ENCODE measurements around the gene NDUFS2.

Gene NDUFS2

GRCh38 chr1:161201836-161202712 lies at the start of gene NDUFS2:
Gene NDUFS2 (plus strand): TSS chr1:161202367. CDS start chr1:161202386, 19 bp downstream.
- DNase-seq, result peak; percentile 97

DNA sequence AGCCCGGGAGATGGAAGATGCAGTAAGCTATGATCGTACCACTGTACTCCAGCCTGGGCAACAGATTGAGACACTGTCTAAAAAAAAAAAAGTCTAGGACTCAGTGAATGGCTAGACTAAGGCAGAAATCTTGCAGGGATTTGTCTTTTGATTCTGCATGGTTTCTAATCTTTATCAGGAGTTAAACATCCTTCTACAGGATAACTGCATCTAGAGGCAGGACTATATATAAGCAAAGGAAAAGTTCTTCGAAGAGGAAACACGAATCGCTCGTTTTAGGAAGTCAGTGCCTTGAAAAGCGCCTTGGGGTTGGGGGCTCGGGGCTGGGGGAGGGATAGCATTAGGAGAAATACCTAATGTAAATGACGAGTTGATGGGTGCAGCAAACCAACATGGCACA lies 49.0 kb upstream of the NDUFS2 start:
- DNase-seq, result no peak

GRCh38 chr1:161153682-161154337 lies 48.4 kb upstream of the NDUFS2 start, which contains the start of gene UFC1:
Gene UFC1 (plus strand): TSS chr1:161153978. CDS start chr1:161153998, 20 bp downstream.
- peak; percentile 88 for DNase-seq

DNA sequence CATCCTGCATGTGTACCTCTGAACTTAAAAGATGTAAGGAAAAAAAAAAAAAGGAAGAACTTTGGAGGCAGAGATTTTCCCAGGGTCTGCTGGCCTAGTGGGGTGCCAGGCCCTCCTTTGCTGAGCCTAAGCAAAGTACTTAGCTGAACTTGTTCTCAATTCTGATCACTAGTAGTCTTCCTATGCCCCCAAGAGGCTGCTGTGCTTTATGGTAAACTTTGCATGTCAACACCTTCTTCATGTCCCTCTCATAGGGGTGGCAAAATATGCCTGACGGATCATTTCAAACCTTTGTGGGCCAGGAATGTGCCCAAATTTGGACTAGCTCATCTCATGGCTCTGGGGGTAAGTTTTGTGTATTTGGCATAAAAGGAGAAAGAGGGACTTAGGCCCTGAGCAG lies 44.3 kb upstream of the NDUFS2 start:
- no peak for DNase-seq

- DNase-seq, result no peak
Measured at GRCh38 chr1:161158316-161159010, 43.7 kb upstream of the NDUFS2 start.

DNA sequence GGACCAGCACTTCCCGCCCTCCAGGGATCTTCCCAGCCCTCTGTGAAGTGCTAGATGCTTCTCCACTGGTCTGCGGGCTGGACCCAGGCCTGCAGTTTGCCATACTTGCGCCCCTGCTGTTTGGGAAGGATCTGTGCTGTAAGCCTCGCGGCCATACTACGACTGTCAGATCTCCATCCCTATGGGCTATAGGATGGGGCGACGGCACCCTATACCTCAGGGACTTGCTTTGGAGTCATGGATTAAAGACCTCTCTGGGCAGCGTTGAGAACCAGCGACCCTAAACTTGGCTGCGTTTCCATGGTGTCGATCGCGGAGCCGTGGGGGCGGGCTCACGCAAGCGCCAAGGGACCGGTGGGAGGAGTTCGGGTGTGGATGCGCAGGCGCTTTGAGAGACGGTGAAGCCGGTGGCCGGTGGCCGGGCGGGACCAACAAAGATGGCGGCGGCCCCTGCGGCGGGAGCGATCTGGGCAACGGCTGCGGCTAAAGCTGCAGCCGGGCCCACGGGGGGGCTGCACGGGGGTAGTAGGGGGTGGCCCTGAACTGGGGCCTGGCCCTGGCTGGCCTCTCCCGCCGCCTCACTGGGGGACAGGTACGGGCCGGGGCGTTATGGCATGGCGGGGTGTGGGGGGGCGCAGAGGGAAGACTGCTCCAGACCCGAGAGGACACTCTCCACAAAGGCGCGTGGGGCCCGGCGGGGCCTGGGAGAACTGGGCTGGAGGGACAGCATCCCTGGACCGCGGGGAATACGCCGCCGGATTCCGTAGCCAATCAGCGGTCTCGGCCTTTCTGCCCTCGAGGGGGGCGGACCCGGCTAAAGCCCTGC lies 42.9 kb upstream of the NDUFS2 start, which contains the start of gene USP21:
TSS of gene USP21 (plus strand) at position 414 of the 826 bp plus-strand sequence. CDS start 1,141 bp downstream, outside the sequence.
- peak; percentile 90 for DNase-seq

GRCh38 chr1:161159913-161160243 lies 42.3 kb upstream of the NDUFS2 start:
- DNase-seq, result no peak

GRCh38 chr1:161160671-161161145 lies 41.5 kb upstream of the NDUFS2 start:
- no peak for DNase-seq

DNA sequence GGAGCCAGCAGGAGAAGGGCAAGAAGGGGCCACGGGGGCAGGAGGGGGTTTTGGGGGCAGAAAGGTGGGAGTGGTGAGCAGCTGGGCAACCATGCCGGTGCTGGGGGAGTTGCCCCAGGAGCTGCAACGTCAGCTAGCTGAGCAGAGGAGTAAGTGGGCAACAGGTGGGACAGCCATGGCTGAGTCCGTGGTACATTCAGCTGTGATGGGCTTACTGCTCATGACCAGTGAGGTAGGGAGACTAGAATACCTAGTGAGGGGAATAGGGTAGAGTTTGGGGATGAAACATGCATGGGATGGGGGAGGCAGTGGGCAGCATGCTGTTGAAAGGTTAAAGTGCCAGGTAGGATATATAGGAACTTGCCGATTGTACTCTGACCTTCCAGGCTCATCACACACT lies 40.5 kb upstream of the NDUFS2 start:
- no peak for DNase-seq

DNA sequence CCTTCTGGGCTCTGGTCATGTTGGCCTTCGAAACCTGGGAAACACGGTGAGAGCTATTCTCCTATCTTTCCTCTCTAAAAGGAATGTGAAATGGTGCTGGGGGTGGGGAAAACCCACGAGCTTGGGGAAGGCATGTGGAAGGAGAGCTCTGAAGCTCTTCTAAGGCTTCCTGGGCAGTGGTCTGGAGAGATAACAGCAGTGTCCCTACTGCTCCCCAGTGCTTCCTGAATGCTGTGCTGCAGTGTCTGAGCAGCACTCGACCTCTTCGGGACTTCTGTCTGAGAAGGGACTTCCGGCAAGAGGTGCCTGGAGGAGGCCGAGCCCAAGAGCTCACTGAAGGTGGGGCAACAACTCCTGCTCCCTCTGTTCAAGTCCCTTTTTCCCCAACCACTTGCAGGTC lies 40.1 kb upstream of the NDUFS2 start:
- DNase-seq, result no peak

DNA sequence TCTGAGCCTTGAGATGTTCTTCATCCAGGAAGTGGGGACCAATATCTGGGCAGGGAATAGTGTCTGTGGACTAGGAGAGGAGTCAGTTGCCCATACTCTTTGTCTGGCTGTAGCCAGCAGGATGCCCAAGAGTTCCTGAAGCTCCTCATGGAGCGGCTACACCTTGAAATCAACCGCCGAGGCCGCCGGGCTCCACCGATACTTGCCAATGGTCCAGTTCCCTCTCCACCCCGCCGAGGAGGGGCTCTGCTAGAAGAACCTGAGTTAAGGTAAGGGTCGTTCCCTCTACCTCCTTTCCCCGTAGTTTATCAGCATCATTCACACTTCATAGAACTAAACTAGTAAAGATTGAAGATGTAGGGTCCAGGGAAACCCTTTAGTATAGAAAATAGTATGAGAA lies 39.4 kb upstream of the NDUFS2 start:
- DNase-seq, result no peak

DNA sequence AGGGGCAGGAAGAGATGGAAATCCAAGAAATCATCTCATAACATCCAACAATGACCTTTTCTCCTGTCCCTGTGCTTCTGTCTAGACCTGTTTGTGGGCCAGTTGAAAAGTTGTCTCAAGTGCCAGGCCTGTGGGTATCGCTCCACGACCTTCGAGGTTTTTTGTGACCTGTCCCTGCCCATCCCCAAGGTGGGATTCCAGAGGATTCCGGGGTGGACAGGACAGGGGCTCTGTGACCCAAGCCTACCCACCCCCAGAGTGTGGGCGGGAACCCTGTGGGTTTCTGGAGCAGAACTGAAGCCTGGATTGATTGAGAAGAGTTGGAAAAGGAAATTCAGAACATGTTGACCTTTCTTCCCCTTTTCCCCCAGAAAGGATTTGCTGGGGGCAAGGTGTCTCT lies 38.4 kb upstream of the NDUFS2 start:
- no peak for DNase-seq

GRCh38 chr1:161164901-161165610 lies 37.1 kb upstream of the NDUFS2 start:
- DNase-seq, result no peak

DNA sequence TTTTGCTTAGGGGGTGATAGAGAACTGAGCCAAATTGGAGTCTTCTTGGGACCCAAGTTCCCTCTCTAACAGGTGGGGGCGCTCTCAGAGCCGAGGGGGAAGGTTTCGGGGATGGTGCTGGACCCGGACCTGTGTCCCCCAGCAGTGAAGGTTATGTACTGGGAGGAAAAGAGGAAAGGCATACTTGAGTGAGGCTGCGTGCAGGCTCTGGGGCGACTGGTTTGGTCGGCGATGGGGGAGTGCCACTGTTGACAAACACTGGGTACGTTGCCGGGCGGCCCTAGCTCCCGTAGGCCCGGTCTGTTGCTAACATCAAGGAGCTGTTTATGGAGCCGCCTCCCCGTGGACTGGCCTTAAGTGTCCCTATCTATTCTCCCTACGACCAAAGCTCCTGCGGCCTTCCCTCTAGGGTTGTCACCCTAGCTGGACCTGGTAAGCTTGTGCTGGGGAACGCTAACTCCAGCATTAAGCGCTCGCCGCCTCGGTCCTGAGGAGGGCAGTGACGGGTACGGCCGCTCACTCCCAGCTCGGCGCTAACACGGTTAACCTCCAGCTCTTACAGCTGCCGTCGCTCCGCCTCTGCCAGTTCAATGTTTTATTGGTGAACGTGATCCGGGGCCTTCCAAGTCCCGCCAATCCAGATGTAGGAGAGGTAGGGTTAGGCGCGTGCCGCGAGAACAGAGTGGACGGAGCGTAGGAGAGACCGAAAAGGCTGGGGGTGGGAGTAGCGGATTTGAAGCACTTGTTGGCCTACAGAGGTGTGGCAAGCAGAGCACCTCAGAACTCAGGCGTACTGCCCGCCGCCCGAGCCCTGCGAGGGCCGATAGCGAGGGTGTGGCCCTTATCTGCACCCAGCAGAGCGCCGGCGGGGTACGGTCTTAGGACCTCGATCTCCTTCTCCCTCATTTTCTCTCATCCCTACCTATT lies 36.2 kb upstream of the NDUFS2 start, which contains the start of gene PPOX:
TSS of gene PPOX (plus strand) at position 685 of the 927 bp plus-strand sequence. CDS start 422 bp downstream, outside the sequence.
- peak; percentile 93 for DNase-seq

DNA sequence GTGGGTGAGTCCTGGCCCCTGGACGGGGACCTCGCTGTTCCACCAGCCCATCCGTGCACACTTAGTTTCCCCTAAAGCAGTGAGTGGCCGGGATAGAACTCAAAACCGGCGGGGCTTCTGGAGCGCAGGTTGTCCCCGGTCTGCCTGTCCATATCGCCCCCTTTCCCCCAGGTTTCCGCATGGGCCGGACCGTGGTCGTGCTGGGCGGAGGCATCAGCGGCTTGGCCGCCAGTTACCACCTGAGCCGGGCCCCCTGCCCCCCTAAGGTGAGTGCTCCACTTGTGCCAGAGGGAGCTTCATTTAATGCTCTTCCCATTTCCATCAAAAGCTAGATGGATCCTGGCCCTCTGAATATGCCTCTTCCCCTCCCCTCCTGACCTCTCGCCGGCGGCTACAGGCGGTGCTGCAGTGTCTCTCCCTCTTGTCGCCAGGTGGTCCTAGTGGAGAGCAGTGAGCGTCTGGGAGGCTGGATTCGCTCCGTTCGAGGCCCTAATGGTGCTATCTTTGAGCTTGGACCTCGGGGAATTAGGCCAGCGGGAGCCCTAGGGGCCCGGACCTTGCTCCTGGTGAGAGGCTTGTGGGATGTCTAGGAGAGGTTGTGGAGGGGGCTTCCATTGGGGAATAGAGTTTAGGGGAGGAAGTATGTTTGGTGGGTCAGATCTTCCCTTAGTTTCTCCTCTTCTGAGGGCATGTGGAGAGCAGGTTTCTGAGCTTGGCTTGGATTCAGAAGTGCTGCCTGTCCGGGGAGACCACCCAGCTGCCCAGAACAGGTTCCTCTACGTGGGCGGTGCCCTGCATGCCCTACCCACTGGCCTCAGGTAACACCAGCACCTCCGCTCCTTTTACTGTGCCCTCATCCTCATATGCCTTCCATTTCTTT lies 35.3 kb upstream of the NDUFS2 start:
- DNase-seq, result no peak

DNA sequence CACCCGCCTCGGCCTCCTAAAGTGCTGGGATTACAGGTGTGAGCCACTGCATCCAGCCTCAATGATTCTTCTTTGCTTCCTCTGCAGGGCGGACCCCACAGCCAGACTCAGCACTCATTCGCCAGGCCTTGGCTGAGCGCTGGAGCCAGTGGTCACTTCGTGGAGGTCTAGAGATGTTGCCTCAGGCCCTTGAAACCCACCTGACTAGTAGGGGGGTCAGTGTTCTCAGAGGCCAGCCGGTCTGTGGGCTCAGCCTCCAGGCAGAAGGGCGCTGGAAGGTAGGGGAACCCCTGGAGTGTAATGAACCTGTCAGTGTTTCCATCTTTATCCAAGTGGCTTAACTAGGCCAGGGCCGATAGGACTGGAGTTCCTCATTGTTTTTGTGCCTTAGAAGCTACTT lies 33.3 kb upstream of the NDUFS2 start:
- no peak for DNase-seq

- no peak for DNase-seq
Measured at GRCh38 chr1:161171191-161171590, 31.0 kb upstream of the NDUFS2 start.

- DNase-seq, result no peak
Measured at GRCh38 chr1:161171696-161172095, 30.5 kb upstream of the NDUFS2 start.

- no peak for DNase-seq
Measured at GRCh38 chr1:161172349-161172748, 29.8 kb upstream of the NDUFS2 start.

Data from CD4-positive, alpha-beta T cell treated with Interferon gamma for 1 hour (primary cell).